ENCODE results near the gene NEU2.
"Not testable (repeated sequence)": the region's sequence is repeated elsewhere in the genome, so short reads cannot be mapped to it uniquely, and the experiment has no call there.

Gene NEU2

DNA sequence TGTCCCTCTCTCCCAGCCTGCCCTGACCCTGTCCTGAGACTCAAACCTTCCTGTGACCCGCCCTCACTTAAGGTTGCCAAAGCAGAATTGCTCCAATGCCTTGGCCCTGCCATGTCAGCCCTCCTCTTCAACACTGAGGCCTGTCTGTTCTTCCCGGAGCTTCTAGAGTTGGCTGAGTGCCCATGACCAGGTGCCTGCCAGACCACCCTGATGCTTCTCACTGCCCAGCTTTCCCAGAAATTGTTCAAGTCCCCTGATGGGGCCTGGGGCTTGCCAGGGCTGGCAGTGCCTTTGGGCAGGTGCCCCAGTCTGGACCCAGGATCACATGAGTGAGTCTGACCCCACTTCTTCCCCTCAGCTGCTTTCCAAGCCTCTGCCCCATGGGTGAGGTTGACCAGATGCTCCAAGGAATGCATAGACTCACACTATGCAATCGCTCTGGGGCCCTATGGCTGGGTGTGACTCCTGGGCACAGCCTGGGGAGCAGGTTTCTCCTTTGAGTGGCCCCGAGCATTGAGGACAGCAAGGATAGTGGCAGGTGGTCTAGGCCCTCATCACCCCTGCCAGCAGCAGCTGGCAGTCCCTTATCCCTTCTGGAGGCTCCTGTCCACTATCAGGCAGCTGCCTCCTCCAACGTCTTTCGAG is 24.6 kb downstream of the NEU2 start:
- no peak for DNase-seq (ENCODE audit: low spot score)

DNA sequence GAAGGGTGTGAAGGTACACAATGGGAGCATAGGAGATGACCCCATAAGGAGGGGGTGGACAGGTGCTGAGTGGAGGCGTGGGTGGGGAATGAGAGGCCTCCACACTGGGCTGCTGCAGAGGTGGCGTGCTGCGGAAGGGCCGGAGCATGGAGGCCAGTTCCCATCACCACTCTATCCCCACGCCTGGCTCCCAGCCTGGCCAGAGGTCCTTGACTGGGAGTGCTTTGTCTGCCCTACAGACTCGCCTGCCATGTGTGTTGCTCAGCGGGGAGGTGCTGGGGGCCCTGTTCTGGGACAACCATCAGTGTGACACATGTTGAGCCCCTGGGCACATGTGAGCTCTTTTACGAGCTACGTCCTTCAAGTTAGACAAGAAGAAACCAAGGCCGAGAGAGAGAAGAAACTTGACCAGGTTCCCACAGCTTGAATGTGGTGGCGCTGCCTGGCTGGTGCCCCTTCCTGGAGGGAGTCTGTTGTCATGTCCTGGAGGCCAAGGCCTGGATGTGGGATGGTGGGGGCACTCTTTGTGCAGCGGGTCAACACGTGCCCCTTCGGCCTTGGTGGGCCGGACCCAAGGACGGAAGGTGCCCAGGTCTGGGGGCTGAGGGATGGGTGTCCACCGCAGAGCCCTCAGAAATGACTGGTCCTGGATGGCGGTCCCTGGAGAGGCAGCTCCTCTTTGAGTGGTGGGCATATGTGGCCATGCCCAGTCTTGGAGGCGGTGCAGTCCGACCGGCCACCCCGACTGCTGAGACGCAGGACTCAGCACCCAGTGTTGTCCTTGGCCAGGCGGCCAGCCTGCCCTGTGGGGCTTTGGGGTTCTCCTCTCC is 26.5 kb downstream of the NEU2 start:
- no peak for DNase-seq (ENCODE audit: low spot score)

DNA sequence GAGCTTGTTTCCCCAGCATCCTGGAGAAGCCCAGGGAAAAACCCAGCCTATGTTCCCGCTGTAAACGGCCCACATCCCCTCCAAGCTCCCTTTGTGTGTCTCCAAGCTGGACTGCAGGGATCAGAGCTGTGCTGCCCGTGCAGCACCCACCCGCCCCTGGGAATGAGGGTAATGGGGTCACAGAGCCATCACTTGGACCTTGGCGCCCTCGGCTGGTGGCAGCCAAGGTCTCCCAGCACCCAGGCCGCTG is 27.0 kb downstream of the NEU2 start:
- DNase-seq (ENCODE audit: low spot score): no peak

DNA sequence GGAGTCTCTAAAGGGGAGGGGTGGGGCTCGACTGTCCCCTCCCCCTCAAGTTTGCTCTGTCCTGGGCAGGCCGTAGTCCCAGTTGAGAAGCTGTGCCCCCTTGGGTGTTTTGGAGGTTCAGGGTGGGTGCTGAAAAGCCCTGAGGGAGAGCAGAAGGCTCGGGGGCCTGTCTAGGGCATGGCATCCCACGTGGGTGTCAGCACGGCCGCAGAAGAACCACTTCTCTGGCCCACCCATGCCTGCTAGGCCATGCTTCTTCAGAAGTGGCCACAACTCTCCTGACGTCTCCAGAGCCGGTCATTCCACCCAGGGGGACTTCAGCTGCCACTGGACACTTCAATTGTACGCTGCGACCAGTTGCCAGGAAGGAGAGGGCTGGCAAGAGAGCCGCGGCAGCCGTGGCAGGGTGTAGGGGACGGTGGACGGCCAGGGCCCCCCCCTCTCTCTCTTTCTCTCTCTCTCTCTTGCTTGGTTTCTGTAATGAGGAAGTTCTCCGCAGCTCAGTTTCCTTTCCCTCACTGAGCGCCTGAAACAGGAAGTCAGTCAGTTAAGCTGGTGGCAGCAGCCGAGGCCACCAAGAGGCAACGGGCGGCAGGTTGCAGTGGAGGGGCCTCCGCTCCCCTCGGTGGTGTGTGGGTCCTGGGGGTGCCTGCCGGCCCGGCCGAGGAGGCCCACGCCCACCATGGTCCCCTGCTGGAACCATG is 27.5 kb downstream of the NEU2 start, which contains the start of gene INPP5D:
TSS of gene INPP5D (plus strand) at position 546 of the 704 bp plus-strand sequence. CDS start at position 683, 137 bp downstream.
- no peak for DNase-seq (ENCODE audit: low spot score)

DNA sequence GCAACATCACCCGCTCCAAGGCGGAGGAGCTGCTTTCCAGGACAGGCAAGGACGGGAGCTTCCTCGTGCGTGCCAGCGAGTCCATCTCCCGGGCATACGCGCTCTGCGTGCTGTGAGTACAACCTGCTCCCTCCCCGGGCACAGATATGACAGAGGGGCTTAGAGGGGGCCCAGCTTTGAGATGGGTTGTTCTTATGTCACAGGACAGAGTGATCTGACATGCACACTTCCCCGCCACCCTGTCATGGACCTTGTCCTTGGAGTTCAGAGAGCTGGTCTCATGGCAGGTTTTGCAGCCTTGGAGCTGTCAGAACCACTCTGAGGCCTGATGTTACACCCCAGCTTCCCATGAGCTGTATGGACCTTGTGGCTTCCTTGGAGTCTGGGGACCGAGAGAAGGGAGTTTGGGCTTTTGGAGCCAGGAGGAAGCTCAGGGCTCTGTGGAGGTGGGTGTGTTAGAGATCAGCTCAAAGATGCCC is 28.1 kb downstream of the NEU2 start:
- no peak for DNase-seq (ENCODE audit: low spot score)

DNA sequence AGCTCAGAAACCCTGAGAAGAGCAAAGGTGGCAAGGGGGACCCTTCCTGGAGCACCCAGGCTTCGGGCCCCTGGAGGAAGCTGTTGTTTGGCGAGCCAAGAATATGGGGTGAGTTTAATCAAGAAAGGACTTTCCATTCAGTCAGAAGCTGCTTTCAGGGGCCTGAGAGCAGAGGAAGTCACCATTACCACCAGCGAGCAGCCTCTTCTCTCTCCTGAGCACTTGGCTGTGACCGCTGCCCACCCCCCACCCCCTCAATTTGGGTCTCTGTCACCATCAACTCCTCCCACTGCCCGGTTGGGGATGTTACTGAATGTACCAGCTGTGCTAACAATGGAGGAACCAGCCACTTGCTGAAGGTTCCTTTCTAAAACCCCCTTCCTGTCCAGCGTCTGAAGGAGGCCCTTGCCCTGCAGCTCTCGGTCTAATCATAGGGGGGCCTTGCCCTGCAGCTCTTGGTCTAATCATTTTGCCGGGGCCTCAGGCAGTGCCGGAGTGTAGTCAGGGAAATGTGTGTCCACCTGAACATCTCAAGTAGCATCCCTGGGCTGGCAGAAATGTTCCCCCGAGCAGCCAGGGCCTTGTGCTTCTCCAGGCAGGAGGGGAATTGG is 28.6 kb downstream of the NEU2 start:
- DNase-seq (ENCODE audit: low spot score): no peak

DNA sequence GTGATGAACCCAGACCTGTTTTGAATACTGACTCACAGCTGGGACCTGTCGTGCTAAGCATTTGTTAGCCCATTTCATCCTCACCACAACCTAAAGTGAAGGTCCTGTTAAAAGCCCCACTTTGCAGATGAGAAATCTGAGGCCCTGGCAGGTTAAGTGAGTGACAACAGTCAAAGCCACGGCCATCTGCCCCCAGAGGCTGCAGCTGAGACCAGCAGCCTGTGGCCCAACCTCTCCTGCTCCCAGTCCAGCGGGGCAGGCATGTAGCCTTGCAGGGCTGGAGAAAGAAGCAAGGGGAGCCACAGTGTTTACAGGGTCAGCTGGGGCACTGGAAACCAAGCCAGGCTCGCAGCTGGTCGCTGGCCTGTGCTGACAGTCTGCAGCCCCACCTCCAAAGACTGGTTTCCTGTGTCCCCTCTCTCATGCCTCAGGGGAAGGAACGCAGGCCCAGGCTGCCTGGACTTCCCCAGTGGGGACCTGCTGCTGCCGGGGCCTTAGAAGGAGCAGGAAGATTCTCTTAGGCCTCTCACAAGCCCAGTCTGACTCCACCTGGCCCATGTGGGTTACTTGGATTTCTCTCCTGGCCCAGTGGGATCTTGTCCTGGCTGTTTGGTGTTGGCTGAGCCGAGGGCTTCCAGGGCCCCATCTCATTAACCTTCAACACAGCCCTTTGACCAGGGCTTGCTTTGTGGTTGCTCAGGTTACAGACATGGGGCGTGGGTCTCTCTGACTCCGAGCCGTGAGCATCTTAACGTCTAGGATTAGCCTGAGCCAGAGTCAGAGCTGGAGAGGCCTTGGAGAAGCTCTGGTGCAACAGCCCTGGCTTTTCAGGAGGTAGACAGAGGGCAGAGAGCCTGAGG is 29.3 kb downstream of the NEU2 start:
- DNase-seq (ENCODE audit: low spot score): peak; percentile 64

DNA sequence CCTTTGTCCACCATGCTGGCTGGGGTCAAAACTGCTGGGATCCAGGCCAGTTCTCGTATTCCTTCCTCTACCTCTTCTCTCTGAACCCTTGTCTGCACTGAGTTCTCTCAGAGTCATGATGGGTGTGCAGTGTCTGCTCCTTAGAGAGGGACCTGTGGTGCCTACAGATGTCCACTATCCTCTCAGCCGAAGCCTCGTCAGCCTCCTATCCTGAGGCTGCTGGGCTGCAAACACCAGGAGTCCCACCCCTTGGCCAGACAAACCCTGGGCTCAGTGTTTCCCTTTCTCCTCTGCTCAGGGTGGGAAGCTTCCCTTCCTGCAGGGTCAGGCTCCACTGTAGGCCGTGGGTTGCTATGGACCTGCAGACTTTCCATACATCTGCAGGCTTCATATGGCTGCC is 30.0 kb downstream of the NEU2 start:
- no peak for DNase-seq (ENCODE audit: low spot score)

DNA sequence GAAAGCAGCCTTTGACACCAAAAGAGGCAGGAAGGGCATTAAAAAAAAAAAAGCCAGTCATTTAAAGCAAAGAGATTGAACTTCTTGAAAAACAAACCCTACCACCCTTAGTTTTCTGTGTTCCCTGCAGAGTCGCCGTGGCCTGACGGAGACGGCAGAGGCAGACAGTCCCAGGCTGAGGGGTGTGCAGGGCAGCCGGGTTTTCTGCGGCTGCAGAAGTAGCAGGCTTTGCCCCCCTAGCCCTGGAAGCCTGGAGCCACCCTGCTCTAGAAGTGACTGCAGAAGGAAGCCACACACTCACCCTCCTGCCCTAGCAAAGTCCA is 30.4 kb downstream of the NEU2 start:
- no peak for DNase-seq (ENCODE audit: low spot score)

DNA sequence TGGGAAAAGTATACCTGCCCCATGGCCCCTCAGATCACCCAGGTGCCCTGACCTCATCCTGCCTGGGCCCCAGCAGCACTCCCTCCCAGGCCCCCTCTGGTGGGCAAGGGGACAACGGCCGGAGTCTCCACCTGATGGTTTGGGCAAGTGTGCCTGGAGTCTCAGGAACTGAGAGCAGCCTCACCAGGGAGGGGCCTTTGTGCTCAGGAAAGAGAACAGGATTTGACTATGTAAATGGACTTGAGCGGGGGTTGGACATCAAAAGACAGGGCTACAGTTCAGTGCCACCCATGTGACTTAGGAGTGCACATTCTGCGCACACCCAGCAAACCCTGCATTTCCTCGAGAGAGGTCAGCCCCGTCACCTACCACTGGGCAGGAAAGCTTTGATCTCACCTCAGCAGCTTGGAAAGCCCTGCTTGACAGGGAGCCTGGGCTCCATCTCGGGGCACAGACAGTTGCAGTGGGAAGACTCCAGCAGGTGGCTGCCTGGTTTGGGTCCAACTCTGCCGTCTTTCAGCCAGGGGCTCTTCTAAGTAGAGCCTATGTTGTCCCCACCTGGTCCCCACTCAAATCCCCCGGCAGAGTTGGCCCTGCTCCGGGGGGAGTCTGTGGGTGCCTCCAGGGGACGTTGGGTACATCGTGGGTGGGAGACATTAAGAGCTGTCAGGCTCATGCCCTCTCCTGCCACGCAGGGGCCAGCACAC is 30.9 kb downstream of the NEU2 start:
- DNase-seq (ENCODE audit: low spot score): no peak

DNA sequence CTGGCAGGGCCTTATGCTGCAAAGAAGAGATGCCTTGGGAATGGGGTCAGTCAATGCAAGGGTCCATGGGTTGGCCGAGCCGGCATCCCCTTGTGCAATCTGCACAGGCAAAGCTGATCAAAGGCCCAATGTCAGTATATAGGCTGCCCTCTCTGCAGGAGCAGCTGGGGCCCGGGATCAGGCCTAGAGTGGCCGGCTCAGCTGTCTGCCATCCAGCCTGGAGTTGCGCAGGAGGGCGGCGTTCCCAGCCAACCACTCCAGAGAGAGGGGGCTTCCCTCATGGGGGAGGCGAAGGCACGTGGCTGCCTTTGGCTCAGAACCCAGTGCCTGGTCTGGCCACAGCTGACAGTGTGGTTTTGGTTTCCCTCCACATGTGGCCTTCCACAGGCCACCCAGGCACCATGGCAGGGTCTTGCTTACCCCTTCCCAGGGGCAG is 31.5 kb downstream of the NEU2 start:
- DNase-seq (ENCODE audit: low spot score): no peak

DNA sequence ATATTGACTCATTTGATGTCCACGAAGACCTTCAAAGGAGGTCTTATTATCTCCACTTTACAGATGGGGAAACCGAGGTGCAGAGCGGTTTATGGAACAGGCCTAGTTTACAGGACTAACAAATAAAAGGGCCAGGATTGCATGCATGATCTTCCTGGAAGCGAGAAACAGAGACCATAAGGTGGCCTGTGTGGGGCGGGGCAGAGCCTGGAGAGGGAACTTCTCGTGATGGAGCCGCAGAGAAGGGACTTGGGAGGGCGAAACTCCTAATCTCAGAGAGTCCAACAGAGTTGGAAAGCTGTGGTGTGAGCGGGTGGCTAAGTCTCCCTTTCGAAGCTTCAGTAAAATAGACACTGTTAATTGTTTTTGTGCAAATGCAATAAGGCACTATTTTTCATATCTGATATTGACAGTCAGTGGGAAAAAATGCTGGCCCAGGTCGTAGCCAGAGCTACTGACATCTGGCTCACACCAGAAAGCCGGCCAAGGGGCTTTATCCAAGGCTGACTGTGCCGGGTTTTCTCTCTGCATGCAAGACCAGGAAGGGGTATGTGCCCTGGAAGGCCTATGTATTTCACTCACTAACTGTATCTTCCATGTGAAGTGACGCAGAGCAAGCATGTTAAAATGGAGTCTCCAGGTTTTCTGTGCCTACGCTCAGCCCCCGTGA is 32.2 kb downstream of the NEU2 start:
- no peak for DNase-seq (ENCODE audit: low spot score)

DNA sequence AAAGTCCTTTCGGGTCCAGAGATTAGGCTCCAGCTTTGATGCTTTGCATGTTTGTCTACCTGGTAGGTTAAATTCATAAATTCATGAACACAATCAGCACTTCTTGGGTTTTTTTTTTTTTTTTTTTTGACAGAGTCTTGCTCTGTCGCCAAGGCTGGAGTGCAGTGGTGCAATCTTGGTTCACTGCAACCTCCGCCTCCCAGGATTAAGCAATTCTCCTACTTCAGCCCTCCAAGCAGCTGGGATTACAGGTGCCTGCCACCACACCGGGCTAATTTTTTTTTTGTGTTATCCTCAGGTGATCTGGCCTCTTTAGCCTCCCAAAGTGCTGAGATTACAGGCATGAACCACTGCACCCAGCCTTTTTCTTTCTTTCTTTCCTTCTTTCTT is 32.7 kb downstream of the NEU2 start:
- DNase-seq (ENCODE audit: low spot score): not testable (repeated sequence)

DNA sequence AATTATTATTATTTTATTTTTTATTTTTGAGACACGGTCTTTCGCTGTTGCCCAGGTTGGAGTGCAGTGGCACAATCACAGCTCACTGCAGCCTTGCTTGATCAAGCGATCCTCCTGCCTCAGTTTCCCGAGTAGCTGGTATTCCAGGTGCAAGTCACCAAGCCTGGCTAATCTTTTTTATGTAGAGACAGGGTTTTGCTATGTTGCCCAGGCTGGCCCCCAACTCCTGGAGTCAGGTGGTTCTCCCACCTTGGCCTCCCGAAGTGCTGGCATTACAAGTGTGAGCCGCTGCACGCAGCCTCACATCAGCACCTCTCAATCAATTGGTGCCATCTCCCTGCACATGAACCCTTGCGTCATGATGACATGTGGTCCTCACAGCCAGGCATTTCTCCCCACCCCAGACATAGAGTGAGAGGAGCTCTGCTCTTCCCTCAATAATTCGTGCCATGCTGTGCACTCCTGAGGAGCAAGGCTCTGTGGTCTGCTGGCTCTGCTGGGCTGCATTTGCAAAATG is 33.5 kb downstream of the NEU2 start:
- DNase-seq (ENCODE audit: low spot score): no peak

DNA sequence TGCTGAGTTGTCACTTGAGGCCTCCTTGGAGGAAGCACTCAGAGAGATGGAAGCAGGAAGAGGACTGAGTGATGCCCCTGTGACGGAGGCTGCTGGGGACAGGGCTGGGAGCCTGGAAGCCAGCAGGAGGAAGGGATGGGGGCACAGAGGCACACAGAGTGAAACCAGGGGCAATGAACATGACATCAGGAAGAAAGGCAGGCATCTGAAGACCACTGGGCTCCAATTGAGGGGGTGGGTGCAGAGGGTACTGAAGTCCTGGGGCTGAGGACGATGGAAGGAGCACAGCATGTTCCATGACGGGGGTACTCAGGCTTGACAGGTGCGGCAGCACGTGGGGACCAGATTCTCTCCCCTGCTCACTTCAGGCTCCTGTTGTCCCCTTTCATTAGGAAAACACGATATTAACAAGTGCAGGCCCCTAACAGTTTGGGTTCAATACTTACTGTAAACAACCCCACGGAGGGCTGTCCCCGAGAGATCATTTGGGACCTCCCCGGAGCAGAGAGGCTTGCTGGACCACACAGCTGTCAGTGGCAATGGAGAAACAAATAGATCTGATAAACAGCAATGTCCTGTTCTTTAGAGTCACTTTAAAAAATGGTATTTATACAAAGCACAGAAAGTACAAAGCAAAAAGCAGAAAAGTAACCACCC is 36.4 kb downstream of the NEU2 start:
- DNase-seq (ENCODE audit: low spot score): no peak

DNA sequence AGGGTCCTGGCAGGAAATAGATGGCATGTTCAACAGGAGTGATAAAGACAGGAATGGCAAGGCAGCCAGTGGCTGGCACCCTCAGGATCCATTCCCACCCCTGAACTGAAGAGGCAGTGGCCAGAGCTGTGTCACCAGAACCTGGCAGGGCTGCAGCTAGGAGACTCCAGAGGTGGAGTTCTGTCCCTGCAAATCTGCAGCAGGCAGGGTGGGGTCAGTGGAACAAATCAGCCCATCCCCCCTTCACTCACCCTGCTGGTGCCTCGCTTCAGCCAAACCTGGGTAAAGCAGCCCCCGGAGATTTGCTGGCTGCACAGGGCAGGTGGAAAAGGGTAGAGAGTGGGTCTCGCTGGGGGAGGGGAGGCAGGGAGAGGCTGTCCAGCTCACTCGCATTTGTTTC is 40.4 kb downstream of the NEU2 start:
- DNase-seq (ENCODE audit: low spot score): peak; percentile 40

DNA sequence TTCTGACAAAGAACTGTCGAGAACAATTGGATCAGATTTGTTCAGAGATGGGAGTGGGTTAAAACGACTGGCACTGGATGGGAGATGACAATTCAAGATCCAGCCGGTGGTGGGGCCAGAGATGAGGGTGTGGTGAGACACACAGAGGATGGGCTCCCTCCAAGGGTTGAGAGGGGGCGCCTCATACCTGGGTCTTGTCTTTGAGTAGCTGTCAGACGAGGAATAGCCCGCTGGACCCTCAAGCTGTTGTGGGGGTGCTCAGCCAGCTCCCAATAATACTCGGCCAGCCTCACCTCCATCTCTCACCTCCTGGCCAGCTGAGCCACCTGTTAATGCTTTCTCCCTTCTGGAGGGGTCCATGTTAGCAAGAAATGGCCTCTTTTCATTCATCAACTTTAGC is 41.6 kb downstream of the NEU2 start:
- peak; percentile 35 for DNase-seq (ENCODE audit: low spot score)

DNA sequence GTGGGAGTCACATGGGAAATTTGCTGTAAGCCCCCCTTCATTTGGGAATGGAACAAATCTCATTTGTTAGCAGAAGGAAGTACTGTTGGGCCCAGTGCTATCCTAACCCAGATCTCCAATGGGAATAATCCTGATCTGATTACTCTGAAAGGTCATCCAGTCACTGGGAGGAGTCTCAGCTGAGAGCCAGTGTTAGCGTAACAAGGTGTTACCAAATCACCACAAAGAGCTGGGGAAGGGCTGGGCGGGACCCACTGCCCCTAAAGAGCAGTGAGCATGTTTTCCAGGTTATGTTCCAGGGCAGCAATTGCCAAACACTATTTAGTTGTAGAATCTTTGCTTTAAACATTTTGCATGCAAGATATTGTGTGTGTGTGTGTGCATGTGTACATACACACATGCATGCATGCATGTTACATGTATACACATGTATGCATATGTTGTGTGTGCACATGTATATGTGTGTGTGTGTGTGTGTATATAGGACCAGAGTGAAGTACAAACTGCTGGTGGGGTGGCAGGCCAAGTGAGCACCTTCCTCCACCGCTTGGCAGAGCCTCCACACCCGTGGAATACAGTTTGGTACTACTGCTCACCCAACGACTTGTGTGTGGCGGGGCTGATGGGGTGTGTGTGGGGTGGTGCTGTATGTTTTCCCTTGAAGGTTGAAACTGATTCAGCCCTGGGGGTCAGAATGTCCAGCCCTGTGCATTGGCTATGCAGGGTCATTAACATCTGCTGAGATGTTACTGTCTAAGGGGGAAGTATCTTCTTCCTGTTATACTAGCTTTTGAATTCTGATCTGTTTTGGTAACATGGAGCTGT is 42.9 kb downstream of the NEU2 start:
- peak; percentile 36 for DNase-seq (ENCODE audit: low spot score)

DNA sequence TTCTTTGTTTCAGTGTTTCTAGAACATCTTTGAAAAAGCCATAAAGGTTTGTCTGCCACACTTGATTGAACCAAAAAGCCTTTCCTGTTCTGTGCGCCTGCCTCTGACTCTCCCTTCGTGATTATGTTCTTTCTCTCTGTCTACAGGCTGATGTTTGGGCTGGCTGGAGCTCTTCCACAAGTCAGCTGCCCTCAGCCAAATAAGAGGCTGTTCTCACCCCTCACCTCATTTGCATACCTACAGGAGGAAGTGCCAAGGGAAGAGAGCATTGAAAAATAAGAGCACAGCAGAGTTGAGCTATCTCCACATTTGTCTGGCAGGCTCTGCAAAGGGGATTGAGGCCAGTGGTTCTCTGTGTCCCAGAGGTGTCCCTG is 43.5 kb downstream of the NEU2 start:
- peak; percentile 29 for DNase-seq (ENCODE audit: low spot score)

Data from ecto neural progenitor cell (in vitro differentiated cells).